GM12892 (cell line): Measurements from ENCODE around the gene ABCB6.

Experiments used
- POLR2A ChIP-seq: IDR thresholded peaks from 2 replicates; pipeline ENCODE4 v1.6.1; 2011; ENCODE audit warnings: low read depth, low read length, control low read depth
- POLR2AphosphoS5 ChIP-seq: IDR thresholded peaks from 2 replicates; pipeline ENCODE4 v1.6.1; 2011; ENCODE audit warnings: low read depth, low read length, control low read depth

DNA sequence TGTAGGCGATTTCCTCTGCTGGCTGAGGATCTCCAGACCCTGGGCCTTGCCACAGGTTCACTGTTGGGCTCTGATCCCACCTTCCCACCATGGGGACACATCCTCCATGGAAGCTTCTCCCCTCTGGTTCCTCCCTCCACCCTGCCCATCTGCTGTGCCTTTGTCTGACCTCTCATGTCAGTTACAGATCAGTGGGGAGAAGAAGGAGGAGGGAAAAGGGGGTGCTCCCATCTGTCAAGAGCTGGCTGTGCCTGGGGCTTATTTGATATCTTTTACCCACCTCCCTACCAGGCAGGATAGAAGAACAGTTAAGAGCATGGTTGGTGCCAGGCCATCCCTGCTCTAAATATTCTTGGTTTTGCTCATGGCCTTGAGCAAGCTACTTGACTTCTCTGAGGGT, 48.1 kb upstream of the ABCB6 start:
- TF ChIP-seq POLR2A (no peak), POLR2AphosphoS5 (no peak)
